Activated CD4-positive, alpha-beta T cell treated with anti-CD3 and anti-CD28 coated beads, Interleukin-2, amount 50 U/mL, for 24 hours (primary cell): ENCODE measurements around the gene SNAPC2.
"Not testable (repeated sequence)": the region's sequence is repeated elsewhere in the genome, so short reads cannot be mapped to it uniquely, and the experiment has no call there.

ENCODE experiments used
- DNase-seq, 2 donors: peaks; one replicate each; pipeline ENCODE4 v3.0.0-alpha.2; 2020; ENCODE audit warnings: low read depth in 1 of 2, low spot score in 1 of 2

Gene SNAPC2

DNA sequence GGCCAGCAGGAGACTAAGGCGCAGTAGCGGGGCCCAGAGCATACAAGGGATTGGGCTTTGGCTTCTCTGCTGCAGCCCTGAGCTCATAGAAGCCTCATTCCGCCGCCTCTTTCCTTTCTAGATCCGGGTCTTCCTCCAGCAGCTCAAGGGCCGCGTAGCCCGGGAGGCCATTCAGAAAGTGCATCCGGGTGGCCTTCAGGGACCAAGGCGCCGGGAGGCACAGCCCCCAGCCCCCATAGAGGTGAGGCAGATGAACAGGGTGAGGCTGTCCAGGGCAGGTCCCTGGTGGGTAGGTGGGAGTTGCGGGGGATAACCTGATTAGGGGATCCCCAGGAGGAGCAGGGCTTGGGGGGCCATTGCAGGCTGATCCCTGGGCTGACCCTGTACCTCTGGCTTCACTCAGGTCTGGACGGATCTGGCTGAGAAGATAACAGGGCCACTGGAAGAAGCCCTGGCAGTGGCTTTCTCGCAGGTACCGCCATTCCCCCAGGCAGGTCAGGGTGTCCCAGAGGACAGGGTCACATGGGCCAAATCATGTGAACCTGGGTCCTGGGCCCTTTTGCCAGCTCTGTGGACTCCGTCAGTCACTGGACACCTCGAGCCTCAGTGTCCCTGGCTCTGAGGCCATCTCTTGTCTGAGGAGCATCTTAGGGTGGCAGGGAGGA lies 1.3 kb downstream of the SNAPC2 start:
- no peak for DNase-seq

GRCh38 chr19:7921967-7922835 lies 2.1 kb downstream of the SNAPC2 start:
- no peak for DNase-seq

DNA sequence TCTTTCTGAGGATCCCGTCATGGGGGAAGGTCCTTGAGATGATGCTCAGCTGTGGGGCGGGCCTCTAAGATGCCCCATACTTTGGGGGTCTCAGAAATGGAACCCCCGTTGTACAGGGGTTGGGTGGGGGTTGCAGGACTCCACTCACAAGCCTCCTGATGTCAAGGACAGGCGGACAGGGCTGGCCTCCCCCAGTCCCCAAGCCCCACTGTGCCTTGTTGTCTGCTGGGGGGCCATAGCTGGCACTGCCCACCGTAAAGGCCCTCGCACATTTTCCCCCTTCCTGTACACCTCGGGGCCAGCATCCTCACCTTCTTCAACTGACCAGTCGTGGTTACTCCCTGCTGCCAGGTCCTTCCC lies 2.7 kb downstream of the SNAPC2 start:
- no peak for DNase-seq

DNA sequence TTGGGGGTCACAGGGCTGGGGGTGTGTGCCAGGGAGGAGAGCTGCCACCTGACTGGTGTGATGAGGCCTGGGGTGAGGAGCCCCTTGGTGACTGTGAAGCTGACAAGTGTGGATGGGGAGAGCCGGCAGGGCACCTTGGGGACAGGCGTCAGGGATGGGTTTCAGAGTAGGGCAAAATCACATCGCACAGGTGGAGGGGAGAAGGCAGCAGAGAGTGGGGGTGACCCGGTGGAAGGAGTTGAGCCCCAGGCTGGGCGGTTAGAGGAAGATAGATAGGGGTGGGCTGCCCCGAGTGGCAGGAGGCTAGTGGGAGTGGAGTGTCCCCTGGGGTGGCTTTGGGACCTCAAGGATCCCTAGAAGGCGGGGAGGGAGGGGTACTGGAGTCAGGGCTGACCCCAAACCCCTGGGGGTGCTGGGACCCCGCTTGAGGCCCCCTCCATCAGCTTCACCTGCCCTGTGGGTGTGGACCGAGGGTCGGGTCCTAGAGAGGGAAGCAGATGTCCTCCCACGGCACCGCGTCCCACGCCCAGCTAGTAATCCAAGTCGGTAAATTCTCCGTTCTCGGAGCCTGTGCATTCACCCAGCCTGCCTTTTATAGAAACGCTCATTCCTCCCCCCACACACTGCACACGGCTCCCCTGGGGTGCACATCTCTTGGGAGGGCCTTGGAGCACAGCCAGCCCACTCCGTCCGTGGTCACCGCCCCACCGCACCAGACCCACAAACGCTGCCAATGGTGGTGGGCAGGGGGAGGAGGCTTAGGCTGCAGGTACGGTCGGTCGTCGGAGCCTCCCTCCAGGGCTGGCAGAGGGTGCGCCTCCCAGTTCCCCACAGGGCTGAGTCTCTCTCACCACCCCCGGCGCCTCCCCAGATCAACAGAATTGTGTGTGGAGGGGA lies 3.4 kb downstream of the SNAPC2 start:
- no peak for DNase-seq

DNA sequence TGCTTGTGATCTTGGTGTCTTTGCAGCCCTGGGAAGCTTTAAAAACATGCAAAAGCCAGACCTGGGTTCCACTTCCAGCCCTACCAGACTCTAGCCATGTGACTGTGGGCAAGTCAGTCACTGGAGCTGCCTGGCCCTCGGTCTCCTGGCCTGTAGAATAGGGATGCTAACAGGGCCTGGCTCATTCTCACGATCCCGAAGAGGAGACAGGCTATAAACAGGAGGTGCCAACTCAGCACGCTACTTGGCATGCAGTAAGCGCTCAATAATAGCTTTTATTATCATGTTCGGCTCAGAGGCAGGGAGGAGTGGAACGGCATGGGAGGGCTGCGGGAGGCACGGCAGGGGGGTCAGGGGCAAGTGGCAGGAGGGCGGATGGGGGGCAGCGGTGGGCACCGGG lies 4.1 kb downstream of the SNAPC2 start:
- DNase-seq: no peak

- no peak for DNase-seq
These were observed 4.6 kb downstream of the SNAPC2 start for GRCh38 chr19:7924651-7925170.

DNA sequence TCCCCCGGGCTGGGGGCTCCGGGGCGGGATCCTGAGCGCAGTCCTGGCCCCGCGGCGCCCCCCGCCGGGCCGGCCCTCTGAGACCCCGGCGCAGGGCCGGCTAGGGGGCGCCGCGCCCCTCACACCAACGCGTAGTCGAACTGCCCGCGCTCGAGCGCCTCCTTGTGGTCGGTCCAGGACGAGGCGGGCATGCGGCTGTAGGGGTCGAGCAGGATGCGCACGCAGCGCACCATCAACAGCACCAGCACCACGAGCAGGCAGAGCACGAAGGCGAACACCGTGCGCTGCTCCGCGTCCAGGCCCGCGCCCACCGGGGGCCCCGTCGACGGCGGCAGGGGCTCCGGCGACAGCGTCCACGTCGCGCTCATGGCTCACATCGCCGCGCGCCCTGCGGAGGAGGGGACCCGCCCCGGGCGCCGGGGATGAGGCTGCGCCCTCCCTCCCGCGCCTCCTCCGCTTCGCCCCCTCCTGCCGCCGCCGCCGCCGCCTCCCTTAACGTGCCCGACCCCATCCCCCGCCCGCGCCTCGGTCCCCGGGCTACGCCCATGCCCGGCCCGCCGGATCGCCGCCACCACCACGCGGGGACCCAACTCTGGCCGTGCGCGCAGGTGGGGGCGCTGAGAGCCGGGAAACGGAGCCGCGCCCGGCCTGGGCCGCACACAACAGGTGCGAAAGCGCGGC lies 5.2 kb downstream of the SNAPC2 start:
- peak; percentile 44 to 67 for DNase-seq

DNA sequence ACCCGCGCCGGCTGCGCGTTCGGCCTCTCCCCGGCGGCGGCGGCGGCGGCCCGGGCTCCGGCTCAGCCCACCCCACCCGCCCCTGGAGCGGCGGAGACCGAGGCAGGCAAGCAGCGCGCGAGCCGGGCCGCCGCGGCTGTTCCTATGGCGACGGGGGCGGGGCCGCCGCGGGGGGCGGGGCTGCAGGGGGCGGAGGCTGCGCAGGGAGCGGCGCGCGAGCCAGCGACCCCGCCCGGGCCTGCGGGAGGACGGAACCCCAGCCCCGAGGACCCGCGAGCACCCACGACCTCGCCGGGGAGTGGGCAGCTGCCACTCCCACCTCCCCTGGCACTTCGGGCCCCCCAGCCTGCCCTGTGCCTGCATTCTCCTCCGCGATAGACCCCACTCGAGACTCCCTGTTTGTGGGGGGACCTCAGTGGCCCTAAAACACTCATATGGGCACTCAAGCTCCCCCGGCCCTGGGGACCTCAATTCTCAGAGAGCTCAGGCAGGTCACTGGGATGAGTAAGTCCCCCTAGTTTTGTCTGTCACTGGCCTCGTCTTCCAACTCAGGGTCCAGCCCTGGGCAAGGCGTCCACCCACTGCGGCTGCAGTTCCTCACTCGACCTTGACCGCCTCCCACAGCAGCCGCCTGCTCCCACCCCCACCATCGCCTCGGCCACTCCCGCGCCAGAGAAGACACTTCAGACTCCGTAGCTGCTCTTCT lies 6.0 kb downstream of the SNAPC2 start, which contains the start of gene CTXN1:
CTXN1 (minus strand) TSS at position 115 of the 706 bp plus-strand sequence. CDS start 597 bp downstream, outside the sequence.
- DNase-seq: peak; percentile 60 to 62

GRCh38 chr19:7926727-7927604 lies 6.8 kb downstream of the SNAPC2 start:
- no peak for DNase-seq

- DNase-seq: no peak
These were observed 7.6 kb downstream of the SNAPC2 start for GRCh38 chr19:7927605-7928333.

- no peak for DNase-seq
These were observed 8.2 kb downstream of the SNAPC2 start for GRCh38 chr19:7928334-7928706.

GRCh38 chr19:7928741-7929701 lies 8.9 kb downstream of the SNAPC2 start:
- peak in 1 of 2 donors; percentile 33 for DNase-seq

GRCh38 chr19:7930030-7930429 lies 9.9 kb downstream of the SNAPC2 start:
- DNase-seq: not testable (repeated sequence)

GRCh38 chr19:7930765-7931164 lies 10.6 kb downstream of the SNAPC2 start:
- no peak for DNase-seq

GRCh38 chr19:7931221-7932061 lies 11.3 kb downstream of the SNAPC2 start:
- no peak for DNase-seq

DNA sequence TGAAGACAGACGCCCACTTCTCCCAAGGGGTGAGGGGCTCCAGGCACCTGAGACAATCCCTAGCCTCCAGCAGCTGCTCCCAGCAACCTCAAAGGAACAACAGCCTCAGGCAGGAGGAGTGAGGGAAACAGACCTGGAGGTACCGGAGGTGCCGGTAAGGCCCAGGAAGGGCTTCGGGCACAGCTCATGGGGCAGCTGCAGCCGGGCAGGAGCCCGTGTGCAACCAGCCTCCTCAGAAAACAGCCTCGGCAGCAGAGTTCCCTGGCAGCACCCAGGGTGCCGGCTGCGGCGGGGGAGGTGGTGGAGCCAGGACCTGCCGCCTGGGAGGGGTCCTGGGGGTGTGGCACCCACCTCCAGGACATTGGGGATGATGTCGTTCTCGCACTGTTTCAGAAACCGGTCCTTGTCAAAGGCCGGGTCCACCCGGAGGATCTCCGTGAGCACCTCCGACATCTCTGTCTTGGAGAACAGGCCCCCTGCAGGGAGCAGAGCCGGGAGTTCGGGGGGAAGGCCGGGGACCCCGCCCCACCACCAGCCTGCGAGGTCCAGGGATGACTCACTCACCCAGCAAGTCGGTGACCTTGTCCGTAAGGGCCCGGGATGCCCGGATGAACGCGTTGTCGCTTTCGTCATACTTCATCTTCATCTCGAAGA lies 12.3 kb downstream of the SNAPC2 start:
- no peak for DNase-seq
